Endothelial cell of umbilical vein (primary cell): ENCODE data around the gene HTR2C. TPM values are rescaled to one million over a fixed set of nuclear protein-coding genes. Genes with fewer than 3 reads are reported as not detected.
A peak's percentile ranks its signal among the peaks of the same experiment; 100 is the strongest.

ENCODE experiments used
- Bru-seq: library from RNA; stranded (reverse); fragments of 400-500 nt; gene quantifications from one replicate; lab custom pipeline; 2021; lab: Mats Ljungman, UMichigan
- BruChase-seq, 2 experiments: library from RNA; stranded (reverse); fragments of 400-500 nt; gene quantifications; one replicate each; lab custom pipeline; 2021; lab: Mats Ljungman, UMichigan
- BruUV-seq: library from RNA; stranded (reverse); fragments of 400-500 nt; replicated peaks from 2 replicates; lab custom pipeline; 2021; lab: Mats Ljungman, UMichigan
- CTCF ChIA-PET: fragments of 300-600, 350-600 bp; sonication (Branson Sonifier 250); formaldehyde crosslinking; loops from one replicate; lab custom pipeline; 2021; ENCODE audit warnings: antibody characterized with exemption, inconsistent platforms; lab: Charles Lee
- POLR2A ChIA-PET: fragments of 300-600, 350-600 bp; sonication (Branson Sonifier 250); formaldehyde crosslinking; loops from one replicate; lab custom pipeline; 2021; ENCODE audit warnings: antibody characterized with exemption, inconsistent platforms; lab: Charles Lee
- DNase-seq: peaks from one replicate; pipeline ENCODE4 v3.0.0-alpha.2; 2011; ENCODE audit warnings: low read depth, low spot score
- FAIRE-seq: peaks from 2 replicates; lab custom pipeline; 2011; peaks lifted over from hg19 to GRCh38; lab: Jason Lieb, UNC
- H2AFZ ChIP-seq: 2 replicates; pipeline ENCODE4 v1.6.0; 2012; ENCODE audit warnings: low read depth, low read length, control low read depth, inconsistent platforms
- H3K27ac ChIP-seq: 2 replicates; pipeline ENCODE4 v1.5.1; 2011; ENCODE audit warnings: low read depth, mild to moderate bottlenecking, control low read depth, low read length, moderate library complexity; ENCODE audit not compliant: insufficient read depth
- H3K27me3 ChIP-seq, 2 experiments: 2 replicates each; pipeline versions ENCODE4 v1.6.0 to v1.6.1; 2011; ENCODE audit warnings: low read length in 2 of 2, mixed read lengths in 1 of 2; ENCODE audit not compliant: control insufficient read depth in 2 of 2, insufficient read depth in 2 of 2
- H3K36me3 ChIP-seq, 2 experiments: 2 replicates in 1 of 2; 3 replicates in 1 of 2; pipeline ENCODE4 v1.5.1; 2011; ENCODE audit warnings: low read length in 2 of 2, mild to moderate bottlenecking in 1 of 2, moderate library complexity in 1 of 2; ENCODE audit not compliant: control insufficient read depth in 2 of 2, insufficient read depth in 2 of 2; ENCODE audit errors: extremely low read depth in 1 of 2
- H3K4me1 ChIP-seq: 3 replicates; pipeline ENCODE4 v1.5.1; 2011; ENCODE audit warnings: mild to moderate bottlenecking, low read length; ENCODE audit not compliant: control insufficient read depth, insufficient read depth; ENCODE audit errors: extremely low read depth
- H3K4me2 ChIP-seq: 2 replicates; pipeline ENCODE4 v1.6.1; 2011; ENCODE audit warnings: low read length, control low read depth, mixed read lengths; ENCODE audit not compliant: insufficient read depth
- H3K4me3 ChIP-seq, 3 experiments: fragments of 200-600 bp in 1 of 3; sonication (generic), shearing (Covaris generic) in 1 of 3; replicated peaks in 1 of 3; 2 replicates each; pipeline ENCODE4 v1.5.1; 2011 to 2016; ENCODE audit warnings: control low read depth in 3 of 3, low read length in 3 of 3, mild to moderate bottlenecking in 2 of 3, inconsistent platforms in 1 of 3, low read depth in 1 of 3, moderate library complexity in 1 of 3; ENCODE audit not compliant: insufficient read depth in 1 of 3
- H3K79me2 ChIP-seq: 2 replicates; pipeline ENCODE4 v1.6.0; 2012; ENCODE audit warnings: low read length, inconsistent platforms; ENCODE audit not compliant: control insufficient read depth, insufficient read depth
- H3K9ac ChIP-seq: replicated peaks from 2 replicates; pipeline ENCODE3; 2011; ENCODE audit warnings: low read length, control low read depth; ENCODE audit not compliant: insufficient read depth; ENCODE audit errors: extremely low read depth
- H3K9me1 ChIP-seq: replicated peaks from 3 replicates; pipeline ENCODE4 v1.6.0; 2011; ENCODE audit warnings: mild to moderate bottlenecking, low read length; ENCODE audit not compliant: control insufficient read depth, insufficient read depth; ENCODE audit errors: extremely low read depth
- H3K9me3 ChIP-seq: replicated peaks from 2 replicates; pipeline ENCODE4 v1.5.1; 2012; ENCODE audit warnings: low read length, inconsistent platforms; ENCODE audit not compliant: control insufficient read depth, insufficient read depth
- H4K20me1 ChIP-seq: replicated peaks from 2 replicates; pipeline ENCODE3; 2011; ENCODE audit warnings: mild to moderate bottlenecking, low read length; ENCODE audit not compliant: control insufficient read depth, insufficient read depth; ENCODE audit errors: extremely low read depth
- CTCF ChIP-seq, 2 donors: IDR thresholded peaks; 1 replicate in 1 of 2; 2 replicates in 1 of 2; pipeline ENCODE4 v1.5.1; 2011; ENCODE audit warnings: low read length in 2 of 2, mild to moderate bottlenecking in 2 of 2, moderate library complexity in 2 of 2, control low read depth in 1 of 2, inconsistent platforms in 1 of 2, low read depth in 1 of 2; ENCODE audit not compliant: insufficient read depth in 1 of 2; ENCODE audit errors: extremely low read depth in 1 of 2
- EZH2 ChIP-seq: IDR thresholded peaks from 2 replicates; pipeline ENCODE4 v1.6.1; 2012; ENCODE audit warnings: borderline replicate concordance, low read depth, mild to moderate bottlenecking, moderate library complexity, low read length, inconsistent platforms; ENCODE audit not compliant: severe bottlenecking
- FOS ChIP-seq: IDR thresholded peaks from 2 replicates; pipeline ENCODE4 v1.6.1; 2011; ENCODE audit warnings: mild to moderate bottlenecking, low read length, moderate library complexity, borderline replicate concordance; ENCODE audit not compliant: insufficient read depth
- GATA2 ChIP-seq: IDR thresholded peaks from 2 replicates; pipeline ENCODE4 v1.7.0; 2011; ENCODE audit warnings: low read depth, mild to moderate bottlenecking, moderate library complexity, mixed read lengths, low read length; ENCODE audit not compliant: insufficient read length, insufficient read depth
- JUN ChIP-seq: IDR thresholded peaks from 2 replicates; pipeline ENCODE4 v1.6.1; 2011; ENCODE audit warnings: borderline replicate concordance, low read depth; ENCODE audit not compliant: insufficient read length, insufficient read depth
- MAX ChIP-seq: IDR thresholded peaks from 2 replicates; pipeline ENCODE4 v1.6.1; 2011; ENCODE audit not compliant: insufficient read depth, insufficient read length
- MYC ChIP-seq: IDR thresholded peaks from one replicate; pipeline ENCODE4 v1.6.1; 2011; ENCODE audit warnings: mild to moderate bottlenecking, low read depth, low read length
- POLR2A ChIP-seq: IDR thresholded peaks from 2 replicates; pipeline ENCODE4 v1.6.1; 2012; ENCODE audit warnings: low read depth, mild to moderate bottlenecking, control low read depth, low read length
- POLR2AphosphoS5 ChIP-seq: IDR thresholded peaks from 2 replicates; pipeline ENCODE4 v1.6.1; 2012; ENCODE audit warnings: low read depth, mild to moderate bottlenecking, control low read depth, low read length, moderate library complexity; ENCODE audit not compliant: insufficient read depth
- dilution Hi-C: fragments of 300-500 bp; cut with MboI; formaldehyde crosslinking; loops from one replicate; pipeline ENCODE4 v1.15.0; 2019; ENCODE audit warnings: low sequenced_read_pairs; ENCODE audit not compliant: extremely low pct_ligation_motif_present
- intact Hi-C: fragments of 100-400 bp; cut with micrococcal nuclease; formaldehyde crosslinking; loops from one replicate; pipeline ENCODE4 v1.10.0; 2022
- long read RNA-seq: library from polyadenylated mRNA; stranded (forward); transcript quantifications from one replicate; pipeline ENCODE4 v2.0.0, GENCODE V29; 2021
- polyA minus RNA-seq, 3 experiments: library from RNA; depleted of rRNA, polyadenylated mRNA; stranded (reverse); fragments of >200 nt; gene quantifications; 1 replicate in 1 of 3; 2 replicates in 2 of 3; pipeline ENCODE4 v1.2.3, GENCODE V29; 2011
- polyA plus RNA-seq, 4 experiments: library from polyadenylated mRNA; depleted of rRNA in 3 of 4; stranded (reverse) in 3 of 4; unstranded in 1 of 4; fragments of >200 nt; gene quantifications; 2 replicates each; pipeline versions ENCODE4 v1.2.1 to v1.2.3, GENCODE V29; 2011 to 2012; ENCODE audit warnings: missing spikeins in 1 of 4
- total RNA-seq: library from RNA; stranded (reverse); gene quantifications from 2 replicates; pipeline ENCODE4 v1.2.3, GENCODE V29; 2021

HTR2C gene
- not detected in 2 replicates for total RNA-seq
- polyA plus RNA-seq, result not detected in 2 replicates
- polyA plus RNA-seq (2011; cell fraction: cytosol; rRNA removed), result not detected in 2 replicates
- not detected in 2 replicates for polyA plus RNA-seq (2011; cell fraction: nucleus; rRNA removed)
- not detected in 2 replicates for polyA plus RNA-seq (2012)
- polyA minus RNA-seq, result not detected in 2 replicates
- polyA minus RNA-seq (2011; cell fraction: cytosol; rRNA and poly(A)+ RNA removed), result not detected
- not detected in 2 replicates for polyA minus RNA-seq (2011; cell fraction: nucleus; rRNA and poly(A)+ RNA removed)
- Bru-seq, nascent RNA, result percentile 3 among the genes with signal in this experiment
- BruChase-seq, experiment 1, labeled RNA remaining after a 6-hour chase, result percentile 0 among the genes with signal in this experiment
- percentile 1 among the genes with signal in this experiment for BruChase-seq, experiment 2, labeled RNA remaining after a 2-hour chase
- long read RNA-seq, result 0 reads

- dilution Hi-C loops, result no loop called here
- Histone ChIP-seq H3K9me1 (no peaks in the 10 kb centered on the region), H3K9ac (no peak within 1 kb of the TSS), H2AFZ (no peak within 1 kb of the TSS), H3K4me1 (no peaks in the 10 kb centered on the region), H3K27ac (no peak within 1 kb of the TSS), H3K27me3 (peaks cover 34 to 49% of the 10 kb centered on the region in 2 experiments), H3K4me2 (no peak within 1 kb of the TSS), H3K4me3 (no peak within 1 kb of the TSS), H3K36me3 (no peaks in the 10 kb centered on the region), H4K20me1 (no peaks in the 10 kb centered on the region), H3K79me2 (no peaks in the 10 kb centered on the region), H3K9me3 (no peaks in the 10 kb centered on the region)
- TF ChIP-seq FOS (no peak), EZH2 (peak; percentile 18)
- POLR2A ChIA-PET, result no interaction called here
- BruUV-seq, result no TSS peak
- no peak for FAIRE-seq
- DNase-seq, result no peak
- intact Hi-C loops, result no loop called here
- CTCF ChIA-PET, result no interaction called here
Measured at GRCh38 chrX:114583646-114584374, at the start of gene HTR2C. Gene HTR2C (plus strand): TSS chrX:114584086. CDS start chrX:114726937, 142,851 bp downstream.

GRCh38 chrX:114580336-114580735 lies 3.5 kb upstream of the HTR2C start:
- no TSS peak for BruUV-seq
- no peaks in the 10 kb centered on the region for H3K36me3 ChIP-seq
- peaks cover 33 to 42% of the 10 kb centered on the region in 2 experiments for H3K27me3 ChIP-seq
- no peaks in the 10 kb centered on the region for H3K79me2 ChIP-seq
- intact Hi-C loops (no loop called here), dilution Hi-C loops (no loop called here)
- H3K9ac ChIP-seq, result no peak overlapping the region
- no peak for DNase-seq
- H3K9me1 ChIP-seq, result no peaks in the 10 kb centered on the region
- H3K9me3 ChIP-seq, result no peaks in the 10 kb centered on the region
- no peak overlapping the region for H3K4me2 ChIP-seq
- no peak overlapping the region for H2AFZ ChIP-seq
- no peak overlapping the region for H3K4me3 ChIP-seq
- POLR2A ChIA-PET, result no interaction called here
- CTCF ChIA-PET, result no interaction called here
- no peak overlapping the region for H3K27ac ChIP-seq
- H3K4me1 ChIP-seq, result no peaks in the 10 kb centered on the region
- no peak for FAIRE-seq
- no peaks in the 10 kb centered on the region for H4K20me1 ChIP-seq
- TF ChIP-seq POLR2AphosphoS5 (no peak), FOS (no peak), MAX (no peak), POLR2A (no peak), CTCF (IDR thresholded peaks at IDR 0.05; ENCODE audit: extremely low read depth in 1 of 2, insufficient read depth in 1 of 2, low read depth in 1 of 2, low read length in 2 of 2) (no peak), JUN (no peak), GATA2 (no peak), MYC (no peak), EZH2 (no peak)
